ENCODE measurements around the gene MMP2.
A peak's percentile ranks its signal among the peaks of the same experiment; 100 is the strongest.

The MMP2 gene

DNA sequence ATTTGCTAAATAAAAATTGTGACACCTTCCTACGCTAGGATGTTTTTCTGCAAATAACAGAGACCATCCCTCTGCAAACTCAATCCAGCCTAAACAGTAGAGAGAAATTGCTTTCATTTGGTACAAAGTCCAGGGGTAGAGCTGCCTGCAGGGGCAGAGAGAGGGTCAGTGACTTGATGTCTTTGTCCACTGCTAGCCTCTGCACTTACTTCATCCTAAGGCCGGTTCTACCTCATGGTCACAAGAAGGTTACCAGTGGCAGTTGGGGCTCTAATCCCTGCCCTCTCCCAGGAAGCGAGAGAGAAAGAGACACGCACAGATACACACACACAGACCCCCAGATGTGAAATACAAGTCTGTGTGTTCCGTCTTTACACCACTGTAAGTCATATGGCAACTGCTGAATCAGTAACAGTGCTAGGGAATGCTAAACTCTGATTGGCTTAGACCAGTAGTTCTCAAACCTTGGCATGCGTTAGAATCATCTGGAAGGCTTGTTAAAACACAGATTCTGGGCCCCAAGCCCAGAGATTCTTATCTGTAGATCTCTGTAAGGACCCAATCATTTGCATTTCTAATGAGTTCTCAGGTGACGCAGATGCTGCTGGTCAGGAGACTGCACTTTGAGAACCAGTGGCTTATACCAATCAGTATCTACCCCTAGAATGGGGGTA is 16.8 kb downstream of the MMP2 start:
- DNase-seq = no peak

DNA sequence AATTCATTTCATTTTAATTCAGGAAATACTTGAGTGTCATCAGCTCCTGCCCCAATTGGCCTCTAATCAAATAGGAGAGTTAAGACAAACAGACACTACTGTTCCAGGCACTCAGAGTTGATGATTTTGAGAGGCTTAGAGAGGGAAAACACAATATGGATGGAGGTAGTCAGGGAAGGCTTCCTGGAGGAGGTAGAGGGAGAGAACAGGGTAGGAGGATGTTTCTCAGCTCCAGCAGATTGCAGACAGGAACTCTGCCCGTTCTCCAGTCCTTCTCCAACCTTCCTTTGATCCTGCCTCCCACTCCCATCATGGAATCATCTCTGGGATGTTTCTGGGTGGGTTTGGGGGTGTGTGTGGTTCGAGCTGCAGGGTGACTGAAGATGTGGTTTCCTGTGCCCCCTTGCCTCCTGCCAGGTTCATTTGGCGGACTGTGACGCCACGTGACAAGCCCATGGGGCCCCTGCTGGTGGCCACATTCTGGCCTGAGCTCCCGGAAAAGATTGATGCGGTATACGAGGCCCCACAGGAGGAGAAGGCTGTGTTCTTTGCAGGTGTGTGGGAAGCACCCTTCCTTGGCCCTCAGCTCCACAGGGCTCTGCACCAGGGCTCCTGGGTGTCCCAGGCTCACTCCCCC is 17.6 kb downstream of the MMP2 start:
- DNase-seq = no peak

DNA sequence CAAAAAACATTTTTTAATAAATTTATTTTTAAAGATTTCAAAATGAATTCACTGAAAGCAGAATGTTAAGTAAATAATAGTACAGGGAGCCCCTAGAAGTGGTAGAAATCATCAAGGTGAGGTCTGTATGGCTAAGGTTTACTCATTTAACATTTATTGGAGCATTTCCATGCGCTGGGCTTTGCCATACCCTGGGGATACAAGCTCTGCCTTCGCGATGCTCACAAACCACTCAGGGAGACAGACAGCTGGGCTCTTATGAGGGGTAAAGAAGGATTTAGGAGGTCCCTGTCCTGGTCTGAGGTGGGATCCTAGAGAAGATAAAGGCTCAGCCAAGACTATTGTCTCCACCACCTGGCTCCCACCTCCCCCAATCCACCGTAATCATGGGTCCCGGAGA is 18.6 kb downstream of the MMP2 start:
- no peak for DNase-seq

DNA sequence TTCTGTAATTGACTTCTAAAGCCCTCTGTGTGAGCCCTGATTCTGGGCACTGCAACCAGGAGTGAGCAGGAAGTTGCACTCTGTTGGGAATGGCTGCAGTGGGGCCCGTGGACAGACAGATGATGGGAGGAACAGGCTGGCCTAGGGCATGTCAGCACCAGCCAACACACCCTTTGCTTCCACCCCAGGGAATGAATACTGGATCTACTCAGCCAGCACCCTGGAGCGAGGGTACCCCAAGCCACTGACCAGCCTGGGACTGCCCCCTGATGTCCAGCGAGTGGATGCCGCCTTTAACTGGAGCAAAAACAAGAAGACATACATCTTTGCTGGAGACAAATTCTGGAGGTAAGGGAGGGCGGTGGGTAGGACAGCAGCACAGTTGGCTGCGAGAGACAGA is 19.1 kb downstream of the MMP2 start:
- DNase-seq = no peak

DNA sequence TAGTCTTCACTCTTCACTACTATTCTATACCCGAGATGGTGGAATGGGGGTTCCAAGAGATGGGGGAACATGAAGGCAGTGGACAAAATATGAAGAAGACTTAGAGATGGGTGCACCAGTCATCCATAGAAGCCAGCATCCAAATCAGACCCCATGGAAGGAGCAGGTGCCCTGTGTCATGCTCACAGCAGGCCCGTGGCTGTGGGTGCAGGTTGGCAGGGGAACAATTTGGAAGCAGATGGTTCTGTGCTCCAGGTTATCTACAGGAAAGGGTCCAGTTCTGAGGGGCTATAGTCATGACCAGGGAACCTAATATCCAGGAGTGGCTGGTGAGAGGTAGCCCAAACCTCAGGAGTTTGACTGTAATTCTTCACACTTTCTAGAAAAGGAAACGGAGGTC is 20.3 kb downstream of the MMP2 start:
- DNase-seq = no peak

DNA sequence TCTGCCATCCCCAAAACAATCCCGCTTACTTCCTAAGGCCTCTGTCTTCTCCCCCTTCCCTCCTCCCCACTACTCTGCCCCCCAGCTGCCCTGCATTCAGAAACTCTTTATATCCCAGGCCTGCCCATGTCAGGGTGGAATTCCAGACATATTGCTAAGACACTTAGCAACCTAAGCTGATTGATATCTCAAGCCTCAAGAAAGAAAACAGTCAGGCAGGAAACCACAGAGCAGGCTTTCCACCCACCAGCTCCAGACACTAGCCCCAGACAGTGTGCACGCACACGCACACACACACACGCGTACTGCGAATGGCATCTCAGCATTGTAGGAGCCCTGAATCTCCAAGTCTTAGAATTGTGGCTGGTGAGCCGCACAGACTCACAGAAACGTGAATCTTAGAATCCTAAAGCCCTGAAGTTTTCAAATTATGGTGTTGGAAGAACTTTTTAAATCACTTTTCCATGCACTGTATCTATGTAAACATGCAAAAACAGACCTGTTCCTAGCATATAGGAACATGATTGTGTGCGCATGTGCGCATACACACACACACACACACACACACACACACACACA is 21.0 kb downstream of the MMP2 start:
- DNase-seq = no peak

DNA sequence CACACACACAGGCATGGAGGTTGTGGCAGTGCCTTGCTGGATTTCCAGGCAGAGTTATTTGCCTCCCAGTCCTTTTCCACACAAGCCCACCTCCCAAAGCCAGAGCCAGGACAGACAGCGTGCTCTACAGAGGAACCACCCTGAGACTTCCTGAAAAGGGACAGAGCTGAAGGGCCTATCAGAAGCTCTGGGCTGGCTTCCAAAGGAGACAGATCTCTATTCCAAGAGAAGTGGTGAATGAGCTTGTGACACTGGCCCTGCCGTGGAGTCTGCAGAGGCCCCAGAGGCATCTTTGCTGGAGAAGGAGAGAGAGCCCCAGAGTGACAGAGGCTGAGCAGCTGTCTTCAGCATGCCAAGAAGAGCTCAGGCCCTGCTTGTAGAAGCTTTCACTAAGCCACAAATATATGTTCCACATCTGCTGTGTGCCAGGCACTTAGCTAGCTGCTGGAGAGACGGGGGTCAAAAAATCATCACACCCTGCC is 21.6 kb downstream of the MMP2 start:
- no peak for DNase-seq

DNA sequence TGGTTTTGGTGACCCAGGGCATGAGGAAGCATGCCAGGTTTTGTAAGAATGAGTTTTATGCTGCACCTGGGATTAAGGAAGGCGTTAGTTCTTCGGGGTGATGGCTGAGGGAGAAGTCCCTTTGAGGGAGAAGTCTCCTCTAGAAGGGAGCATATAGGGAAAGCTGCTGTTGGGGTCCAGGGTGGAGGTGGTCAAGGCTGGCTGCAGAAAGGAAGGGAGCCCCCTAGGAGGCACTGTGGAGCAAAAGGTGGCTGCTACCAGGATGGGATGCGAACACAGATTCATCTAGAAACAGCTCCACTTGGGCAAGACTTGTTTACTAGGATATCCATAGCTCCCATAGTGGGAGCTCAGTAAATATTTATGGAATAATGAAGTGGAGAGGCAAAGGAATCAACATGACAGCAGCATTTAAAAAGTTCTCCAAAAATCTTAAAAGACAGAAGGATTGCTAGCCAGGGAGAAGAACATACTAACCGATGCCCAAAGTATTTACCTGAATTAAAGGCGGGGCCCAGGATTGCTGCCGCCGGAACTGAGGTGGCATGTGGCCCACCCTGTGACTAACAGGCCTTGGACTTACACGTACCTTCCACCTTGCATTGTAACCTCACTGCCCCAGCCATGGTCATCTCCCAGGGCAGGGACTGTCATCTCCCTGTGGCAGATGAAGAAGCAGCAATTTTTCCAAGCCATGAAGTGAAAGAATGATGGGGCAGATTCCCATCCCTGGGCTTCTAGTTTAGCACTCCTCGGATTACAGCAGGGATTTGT is 22.7 kb downstream of the MMP2 start:
- DNase-seq = no peak

DNA sequence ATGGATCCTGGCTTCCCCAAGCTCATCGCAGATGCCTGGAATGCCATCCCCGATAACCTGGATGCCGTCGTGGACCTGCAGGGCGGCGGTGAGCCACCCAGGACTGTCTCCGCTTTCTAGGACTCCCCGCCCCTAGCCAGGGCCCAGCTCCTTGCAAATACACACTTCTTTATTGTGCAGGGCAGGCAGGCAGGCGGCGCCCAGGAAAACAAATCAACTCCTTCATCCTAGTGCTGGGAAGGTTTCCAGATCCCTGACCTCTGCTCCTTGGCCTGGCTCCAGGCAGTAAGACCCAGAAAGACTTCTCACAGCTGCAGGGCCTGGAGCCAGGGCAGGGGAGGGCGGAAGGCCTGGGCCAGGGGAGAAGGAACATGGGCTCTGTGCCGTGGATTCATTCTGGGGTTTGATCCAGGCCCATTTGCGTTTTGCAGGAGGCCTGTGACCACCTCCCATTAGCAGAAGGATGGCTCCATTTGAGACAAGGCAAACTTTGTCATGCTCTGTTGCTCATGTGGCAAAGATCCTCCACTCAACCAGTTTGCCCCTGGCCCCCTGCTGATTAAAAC is 23.9 kb downstream of the MMP2 start:
- no peak for DNase-seq

DNA sequence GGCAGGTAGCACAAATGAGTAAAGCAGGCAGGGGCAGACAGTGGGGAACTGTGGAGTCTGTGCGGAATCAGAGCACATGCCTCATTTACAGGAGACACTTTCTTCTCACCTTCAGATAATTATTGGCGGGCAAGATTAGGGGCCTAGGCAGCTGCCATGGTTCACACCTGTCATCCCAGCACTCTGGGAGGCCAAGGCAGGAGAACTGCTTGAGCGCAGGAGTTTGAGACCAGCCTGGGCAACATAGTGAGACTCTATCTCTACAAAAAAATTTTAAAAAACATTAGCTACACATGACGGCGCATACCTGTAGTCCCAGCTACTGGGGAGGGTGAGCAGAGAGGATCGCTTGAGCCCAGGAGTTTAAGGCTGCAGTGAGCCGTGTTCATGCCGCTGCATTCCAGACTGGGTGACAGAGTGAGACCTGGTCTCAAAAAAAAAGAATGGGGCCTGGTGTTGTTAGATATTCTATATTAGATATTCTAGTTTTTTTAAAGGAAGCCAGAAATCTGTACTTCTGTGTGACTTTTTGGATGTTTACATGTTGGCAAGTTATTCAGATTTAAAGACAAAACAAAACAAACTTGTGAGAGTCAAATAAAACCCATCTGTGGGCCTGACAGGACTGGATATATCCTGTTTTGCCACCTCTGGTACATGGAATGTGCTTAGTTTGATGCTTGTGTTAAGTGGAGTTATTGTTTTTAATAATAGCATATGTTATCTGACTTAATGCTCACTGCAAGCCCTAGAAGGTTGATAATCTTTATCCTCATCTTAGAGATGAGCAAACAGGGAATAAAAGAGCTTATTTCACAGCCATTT is 24.9 kb downstream of the MMP2 start:
- no peak for DNase-seq

DNA sequence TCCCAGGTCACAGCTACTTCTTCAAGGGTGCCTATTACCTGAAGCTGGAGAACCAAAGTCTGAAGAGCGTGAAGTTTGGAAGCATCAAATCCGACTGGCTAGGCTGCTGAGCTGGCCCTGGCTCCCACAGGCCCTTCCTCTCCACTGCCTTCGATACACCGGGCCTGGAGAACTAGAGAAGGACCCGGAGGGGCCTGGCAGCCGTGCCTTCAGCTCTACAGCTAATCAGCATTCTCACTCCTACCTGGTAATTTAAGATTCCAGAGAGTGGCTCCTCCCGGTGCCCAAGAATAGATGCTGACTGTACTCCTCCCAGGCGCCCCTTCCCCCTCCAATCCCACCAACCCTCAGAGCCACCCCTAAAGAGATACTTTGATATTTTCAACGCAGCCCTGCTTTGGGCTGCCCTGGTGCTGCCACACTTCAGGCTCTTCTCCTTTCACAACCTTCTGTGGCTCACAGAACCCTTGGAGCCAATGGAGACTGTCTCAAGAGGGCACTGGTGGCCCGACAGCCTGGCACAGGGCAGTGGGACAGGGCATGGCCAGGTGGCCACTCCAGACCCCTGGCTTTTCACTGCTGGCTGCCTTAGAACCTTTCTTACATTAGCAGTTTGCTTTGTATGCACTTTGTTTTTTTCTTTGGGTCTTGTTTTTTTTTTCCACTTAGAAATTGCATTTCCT is 26.5 kb downstream of the MMP2 start:
- DNase-seq = no peak

DNA sequence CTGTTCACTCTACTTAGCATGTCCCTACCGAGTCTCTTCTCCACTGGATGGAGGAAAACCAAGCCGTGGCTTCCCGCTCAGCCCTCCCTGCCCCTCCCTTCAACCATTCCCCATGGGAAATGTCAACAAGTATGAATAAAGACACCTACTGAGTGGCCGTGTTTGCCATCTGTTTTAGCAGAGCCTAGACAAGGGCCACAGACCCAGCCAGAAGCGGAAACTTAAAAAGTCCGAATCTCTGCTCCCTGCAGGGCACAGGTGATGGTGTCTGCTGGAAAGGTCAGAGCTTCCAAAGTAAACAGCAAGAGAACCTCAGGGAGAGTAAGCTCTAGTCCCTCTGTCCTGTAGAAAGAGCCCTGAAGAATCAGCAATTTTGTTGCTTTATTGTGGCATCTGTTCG is 27.1 kb downstream of the MMP2 start:
- no peak for DNase-seq

DNA sequence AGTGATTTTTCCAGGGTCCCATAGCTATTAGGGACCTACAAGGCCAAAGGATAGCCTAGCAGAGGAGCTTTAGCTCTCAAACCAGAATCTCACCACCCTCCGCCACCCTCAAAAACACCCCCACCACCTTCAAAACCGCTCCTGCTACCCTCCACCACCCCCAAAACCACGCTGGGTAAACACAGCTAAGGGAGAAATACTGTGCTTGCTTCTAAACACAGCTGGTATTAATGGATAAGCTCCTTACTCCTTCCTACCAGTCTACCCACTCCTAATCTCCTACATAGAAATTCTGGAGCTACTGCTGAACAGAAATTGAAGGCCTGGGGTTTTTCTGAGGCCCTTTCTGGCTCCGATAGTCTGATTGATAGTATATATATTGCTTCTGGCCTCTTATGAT is 27.7 kb downstream of the MMP2 start:
- DNase-seq = no peak

DNA sequence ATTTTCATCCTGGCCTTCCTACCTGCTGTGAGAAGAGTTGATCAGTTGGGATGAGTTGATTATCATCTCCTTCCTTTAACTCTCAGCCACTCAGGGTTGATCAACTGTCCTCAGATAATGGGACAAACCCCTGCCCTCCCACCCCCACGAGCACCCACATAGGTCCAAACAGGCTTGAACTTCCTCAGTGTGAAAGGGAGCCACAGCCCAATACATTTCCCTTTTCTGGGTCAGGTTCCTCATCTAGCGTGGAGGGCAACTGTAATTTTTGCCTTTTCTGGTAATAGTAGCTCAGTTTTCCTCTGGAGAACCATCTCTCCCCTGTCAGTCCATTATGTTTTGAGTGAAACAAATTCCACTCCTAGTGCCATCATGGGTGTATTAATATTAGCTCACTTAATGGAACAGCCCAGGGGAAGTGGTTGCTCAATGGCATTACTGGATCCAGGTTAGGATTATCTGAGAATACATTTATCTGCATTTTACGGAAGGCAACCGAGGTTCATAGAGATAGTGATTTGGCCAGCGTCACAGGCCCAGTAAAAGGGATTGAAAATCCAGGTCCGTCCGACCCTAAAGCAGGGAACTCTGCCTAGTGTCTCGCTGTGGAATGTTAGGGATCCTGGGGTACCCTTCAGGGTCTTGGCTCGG is 29.4 kb downstream of the MMP2 start:
- DNase-seq = no peak

DNA sequence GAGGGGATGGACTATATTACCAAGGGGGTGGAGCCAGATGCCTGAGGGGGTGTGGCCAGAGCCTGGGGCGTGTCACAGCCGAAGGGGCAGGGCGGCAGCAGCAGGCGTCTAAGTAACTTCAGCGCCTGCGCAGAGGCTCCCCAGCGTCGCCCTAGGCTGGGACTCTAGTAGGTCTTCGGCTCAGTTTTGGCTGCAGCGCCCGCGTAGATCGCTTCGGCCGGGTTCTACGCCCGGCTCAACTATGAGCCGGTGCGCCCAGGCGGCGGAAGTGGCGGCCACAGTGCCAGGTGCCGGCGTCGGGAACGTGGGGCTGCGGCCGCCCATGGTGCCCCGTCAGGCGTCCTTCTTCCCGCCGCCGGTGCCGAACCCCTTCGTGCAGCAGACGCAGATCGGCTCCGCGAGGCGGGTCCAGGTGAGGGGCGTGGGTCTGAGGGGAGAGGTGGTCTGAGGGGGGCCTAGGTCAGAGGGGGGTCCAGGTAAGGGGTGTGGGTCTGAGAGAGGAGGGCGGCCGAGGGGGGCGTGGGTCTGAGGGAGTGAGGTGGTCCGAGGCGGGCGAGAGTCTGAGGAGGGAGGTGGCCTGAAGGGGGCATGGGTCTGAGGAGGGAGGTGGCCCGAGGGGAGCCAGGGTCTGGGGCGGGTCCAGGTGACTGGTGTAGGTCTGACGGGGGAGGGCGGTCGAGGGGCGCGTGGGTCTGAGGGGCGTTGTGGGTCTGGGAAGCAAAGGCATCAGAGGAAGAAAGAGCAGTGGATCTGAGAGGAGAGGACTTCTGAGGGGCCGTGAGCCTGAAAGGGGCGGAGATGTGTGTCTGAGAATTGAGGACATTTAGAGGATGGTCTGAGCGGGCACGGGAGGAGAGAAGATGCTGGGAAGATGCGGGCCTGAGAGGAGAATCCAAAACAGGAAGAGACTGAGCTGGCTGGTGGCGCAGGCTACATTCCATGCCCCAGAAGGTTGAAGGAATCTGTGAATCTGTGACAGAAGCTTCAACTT is 30.2 kb downstream of the MMP2 start, which contains the start of gene LPCAT2:
LPCAT2 (plus strand) TSS at position 132 of the 991 bp plus-strand sequence; CDS start at position 242, 110 bp downstream.
- peak; percentile 81 for DNase-seq

DNA sequence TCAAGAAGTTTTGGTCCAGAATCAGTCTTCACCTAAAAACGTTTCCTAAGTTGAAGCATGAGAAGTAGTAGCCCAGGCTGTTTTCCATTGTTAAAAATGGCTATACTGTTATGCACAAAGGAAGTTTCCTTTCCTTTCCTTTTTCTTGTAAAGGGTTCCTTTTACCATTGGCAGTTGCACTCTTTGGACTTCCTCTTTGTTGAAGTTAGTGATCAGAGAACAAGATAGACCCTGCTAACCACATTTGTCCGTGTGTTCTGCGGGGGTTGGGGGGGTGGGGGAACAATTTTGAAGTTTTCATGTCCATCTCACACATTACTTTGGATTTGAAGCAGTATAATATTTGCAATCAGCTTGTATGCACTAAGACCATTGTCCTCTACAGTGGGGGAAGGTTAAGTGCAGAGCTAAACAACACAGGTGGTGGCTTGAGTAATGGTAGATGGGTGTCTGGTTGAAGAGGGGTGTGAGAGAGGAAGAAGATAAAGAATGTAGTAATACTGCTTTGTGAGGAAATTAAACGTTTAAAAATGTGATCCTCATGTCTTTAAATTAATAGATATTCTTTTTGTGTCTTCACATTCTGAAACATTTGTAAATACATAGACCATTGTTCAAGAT is 31.3 kb downstream of the MMP2 start:
- DNase-seq = no peak

DNA sequence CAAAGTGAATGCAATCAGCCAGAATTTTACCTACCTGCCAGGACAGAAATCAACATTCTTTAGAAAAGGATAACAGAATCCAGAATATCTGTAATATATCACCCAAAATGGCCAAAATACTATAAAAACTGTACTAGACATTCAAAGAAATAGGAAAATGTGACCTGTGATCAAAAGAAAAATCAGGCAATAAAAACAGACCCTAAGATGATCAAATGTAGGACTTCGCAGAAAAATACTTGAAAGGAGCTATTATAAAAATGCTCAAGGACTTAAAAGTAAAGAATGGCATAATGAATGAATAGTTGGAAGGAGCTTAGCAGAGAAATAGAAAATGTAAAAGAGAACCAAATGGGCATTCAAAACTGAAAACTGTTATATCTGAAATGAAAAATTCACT is 33.9 kb downstream of the MMP2 start:
- no peak for DNase-seq

DNA sequence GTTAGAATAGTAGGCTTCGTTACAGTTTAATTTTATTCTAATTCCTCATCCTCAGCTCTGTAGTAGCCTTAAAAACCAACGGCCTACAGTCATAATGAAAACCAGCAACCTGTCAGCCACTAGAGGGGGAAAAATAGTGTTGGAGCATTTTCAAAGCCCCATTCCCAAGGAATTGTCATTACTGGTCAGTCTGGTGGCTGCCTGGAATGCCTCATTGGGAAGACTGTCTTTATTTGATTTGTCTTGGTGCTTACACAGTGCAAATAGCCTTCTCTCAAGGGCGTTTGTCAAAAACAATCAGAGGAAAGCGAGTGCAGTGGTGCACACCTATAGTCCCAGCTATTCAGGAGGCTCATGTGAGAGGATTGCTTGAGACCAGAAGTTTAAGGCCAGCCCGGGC is 34.6 kb downstream of the MMP2 start:
- DNase-seq = no peak

DNA sequence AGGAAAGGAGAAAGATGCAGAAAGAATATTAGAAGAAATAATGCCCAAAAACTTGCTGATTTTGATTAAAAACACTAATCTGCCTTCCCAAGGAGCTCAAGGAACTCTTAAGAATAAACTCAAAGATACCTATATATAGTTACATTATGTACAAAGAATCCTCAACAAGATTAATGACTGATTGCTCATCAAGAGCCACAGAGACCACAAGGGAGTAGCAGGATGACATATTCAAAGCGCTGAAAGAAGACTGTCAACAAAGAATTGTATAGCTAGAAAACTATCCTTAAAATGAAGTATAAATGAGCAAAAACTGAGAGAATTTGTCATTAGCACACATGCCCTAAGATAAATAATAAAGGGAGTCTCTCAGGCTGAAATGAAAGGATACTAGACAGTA is 36.1 kb downstream of the MMP2 start:
- DNase-seq = no peak

Data from RPMI8226 (cell line).